K562 (cell line): ENCODE measurements around the gene NR3C1. TPM values are rescaled to one million over a fixed set of nuclear protein-coding genes. Genes with fewer than 3 reads are reported as not detected.

Source experiments
- ARNT ChIP-seq, 2 experiments: fragments of 450-650 bp; IDR thresholded peaks; 2 replicates each; pipeline ENCODE4 v1.6.1; 2016; ENCODE audit warnings: mild to moderate bottlenecking in 1 of 2
- ATF1 ChIP-seq, 2 experiments: fragments of 450-650 bp in 1 of 2; IDR thresholded peaks; 2 replicates each; pipeline ENCODE4 v1.6.1; 2016; ENCODE audit warnings: missing compliant biosample characterization in 1 of 2, missing genetic modification characterization in 1 of 2
- BRD4 ChIP-seq: fragments of 200-600 bp; sonication (generic); IDR thresholded peaks from 2 replicates; pipeline ENCODE4 v1.6.1; 2017; ENCODE audit warnings: inconsistent platforms
- C11orf30 ChIP-seq: fragments of 450-650 bp; IDR thresholded peaks from 2 replicates; pipeline ENCODE4 v1.6.1; 2016; ENCODE audit warnings: low read depth, mild to moderate bottlenecking
- EP400 ChIP-seq: fragments of 450-650 bp; IDR thresholded peaks from 2 replicates; pipeline ENCODE4 v1.6.1; 2017; ENCODE audit warnings: antibody characterized with exemption, mild to moderate bottlenecking, moderate library complexity
- EZH2 ChIP-seq: IDR thresholded peaks from 2 replicates; pipeline ENCODE4 v1.6.1; 2012; ENCODE audit warnings: low read depth, mild to moderate bottlenecking, inconsistent platforms, low read length, borderline replicate concordance
- FOS ChIP-seq: IDR thresholded peaks from 3 replicates; pipeline ENCODE4 v1.6.1; 2011; ENCODE audit not compliant: insufficient read length; ENCODE audit errors: extremely low read depth
- FOSL1 ChIP-seq: fragments of 200-800 bp; sonication (Bioruptor generic); conservative IDR thresholded peaks from 2 replicates; pipeline ENCODE4 v1.6.1; 2016; ENCODE audit warnings: missing genetic modification characterization, missing compliant biosample characterization
- FUS ChIP-seq: fragments of 200-400 bp; formaldehyde crosslinking; optimal IDR thresholded peaks from 2 replicates; pipeline ENCODE3; 2017; ENCODE audit warnings: low read depth, low read length
- GABPB1 ChIP-seq: sonication (generic); formaldehyde crosslinking; IDR thresholded peaks from 2 replicates; pipeline ENCODE4 v1.8.0; 2022; ENCODE audit warnings: mild to moderate bottlenecking, missing genetic modification reagents
- HDAC3 ChIP-seq: fragments of 450-650 bp; IDR thresholded peaks from 2 replicates; pipeline ENCODE4 v1.6.1; 2018; ENCODE audit warnings: borderline replicate concordance, mild to moderate bottlenecking, moderate library complexity; ENCODE audit not compliant: partially characterized antibody
- HDAC8 ChIP-seq: fragments of 450-650 bp; IDR thresholded peaks from 2 replicates; pipeline ENCODE4 v1.6.1; 2016; ENCODE audit warnings: mild to moderate bottlenecking, missing genetic modification characterization, moderate library complexity, missing compliant biosample characterization
- HEY1 ChIP-seq: fragments of 250-450 bp; sonication (Bioruptor Pico); IDR thresholded peaks from 2 replicates; pipeline ENCODE4 v1.5.0; 2020; ENCODE audit warnings: mild to moderate bottlenecking, moderate library complexity, borderline replicate concordance
- ILK ChIP-seq: fragments of 450-650 bp; IDR thresholded peaks from 2 replicates; pipeline ENCODE4 v1.6.1; 2016; ENCODE audit warnings: missing genetic modification characterization, low read depth, mild to moderate bottlenecking, missing compliant biosample characterization, moderate library complexity, borderline replicate concordance
- KLF13 ChIP-seq: fragments of 450-650 bp; IDR thresholded peaks from 2 replicates; pipeline ENCODE4 v1.6.1; 2016; ENCODE audit warnings: missing genetic modification characterization, low read depth, mild to moderate bottlenecking, missing compliant biosample characterization, moderate library complexity, borderline replicate concordance
- LCOR ChIP-seq: sonication (generic); formaldehyde crosslinking; IDR thresholded peaks from 2 replicates; pipeline ENCODE4 v1.8.0; 2022; ENCODE audit warnings: mild to moderate bottlenecking, missing genetic modification reagents
- MCM2 ChIP-seq: fragments of 450-650 bp; IDR thresholded peaks from 2 replicates; pipeline ENCODE4 v1.6.1; 2017; ENCODE audit warnings: low read depth, mild to moderate bottlenecking
- NCOA2 ChIP-seq, 2 experiments: fragments of 450-650 bp; IDR thresholded peaks; 2 replicates each; pipeline ENCODE4 v1.6.1; 2018; ENCODE audit warnings: mild to moderate bottlenecking in 2 of 2, moderate library complexity in 1 of 2; ENCODE audit not compliant: partially characterized antibody in 2 of 2
- NFIC ChIP-seq: fragments of 450-650 bp; IDR thresholded peaks from 2 replicates; pipeline ENCODE4 v1.6.1; 2017; ENCODE audit warnings: mild to moderate bottlenecking, inconsistent platforms
- RBM15 ChIP-seq: fragments of 200-400 bp; formaldehyde crosslinking; IDR thresholded peaks from 2 replicates; pipeline ENCODE4 v1.6.1; 2018; ENCODE audit warnings: mild to moderate bottlenecking, low read length, moderate library complexity; ENCODE audit not compliant: insufficient read depth
- SIN3B ChIP-seq: fragments of 450-650 bp; IDR thresholded peaks from 2 replicates; pipeline ENCODE4 v1.6.1; 2017; ENCODE audit warnings: low read depth, mild to moderate bottlenecking, moderate library complexity
- TRIM24 ChIP-seq, 2 experiments: fragments of 450-650 bp; IDR thresholded peaks; 2 replicates each; pipeline ENCODE4 v1.6.1; 2016
- XRCC4 ChIP-seq: IDR thresholded peaks from one replicate; pipeline ENCODE4 v1.6.1; 2011; ENCODE audit not compliant: insufficient read depth, insufficient read length; ENCODE audit errors: extremely low read depth
- ZNF121 ChIP-seq: sonication (generic); formaldehyde crosslinking; conservative IDR thresholded peaks from 2 replicates; pipeline ENCODE4 v1.8.0; 2022; ENCODE audit warnings: missing genetic modification reagents
- ZNF184 ChIP-seq: sonication (generic); formaldehyde crosslinking; IDR thresholded peaks from 2 replicates; pipeline ENCODE4 v1.5.0; 2020; ENCODE audit warnings: missing genetic modification reagents
- ZNF224 ChIP-seq: sonication (generic); formaldehyde crosslinking; IDR thresholded peaks from 2 replicates; pipeline ENCODE4 v1.8.0; 2022; ENCODE audit warnings: mild to moderate bottlenecking, missing genetic modification reagents
- ZNF23 ChIP-seq: fragments of 250-450 bp; sonication (Bioruptor Pico); IDR thresholded peaks from 2 replicates; pipeline ENCODE4 v1.4.0; 2020; ENCODE audit warnings: mild to moderate bottlenecking
- ZNF696 ChIP-seq: fragments of 250-450 bp; sonication (Bioruptor Pico); conservative IDR thresholded peaks from 2 replicates; pipeline ENCODE4 v1.4.0; 2020; ENCODE audit warnings: mild to moderate bottlenecking, moderate library complexity
- ZNF785 ChIP-seq: fragments of 250-450 bp; sonication (Bioruptor Pico); IDR thresholded peaks from 2 replicates; pipeline ENCODE4 v1.4.0; 2020; ENCODE audit warnings: mild to moderate bottlenecking
- ZNF830 ChIP-seq: fragments of 250-450 bp; sonication (Bioruptor Pico); IDR thresholded peaks from 2 replicates; pipeline ENCODE4 v1.5.0; 2021; ENCODE audit warnings: mild to moderate bottlenecking
- polyA plus RNA-seq, 8 experiments: library from polyadenylated mRNA; depleted of rRNA in 4 of 8; stranded (reverse) in 5 of 8; unstranded in 3 of 8; fragments of >200 nt; fragmentation: Nextera tagmentation in 2 of 8; fragmentation: Illumina TruSeq in 1 of 8; extraction: Ambion mirVana in 2 of 8; extraction: Trizol in 1 of 8; gene quantifications; 2 replicates each; pipeline versions ENCODE4 v1.2.1 to v1.2.3, GENCODE V29; 2011 to 2014; ENCODE audit warnings: inconsistent platforms in 1 of 8, missing spikeins in 1 of 8
- total RNA-seq, 7 experiments: library from RNA; depleted of rRNA in 6 of 7; stranded (reverse); fragments of >200 nt in 6 of 7; fragmentation: Illumina TruSeq in 2 of 7; extraction: Trizol in 2 of 7; gene quantifications; 2 replicates each; pipeline versions ENCODE4 v1.2.1 to v1.2.3, GENCODE V29; 2011 to 2021; ENCODE audit warnings: low replicate concordance in 1 of 7
- TF ChIP-seq, protein P1 (sequence below): fragments of 250-450 bp; sonication (Bioruptor Pico); IDR thresholded peaks from 2 replicates; pipeline ENCODE4 v1.8.0; 2022; ENCODE audit warnings: moderate library complexity, mild to moderate bottlenecking, inconsistent platforms

Gene NR3C1
- total and polyA plus RNA-seq, 9 of the 15 experiments (the other 6 are each of a cell fraction or from before 2014, with no cell fraction given): 8.2 to 36.0 (median 15.0) TPM

DNA sequence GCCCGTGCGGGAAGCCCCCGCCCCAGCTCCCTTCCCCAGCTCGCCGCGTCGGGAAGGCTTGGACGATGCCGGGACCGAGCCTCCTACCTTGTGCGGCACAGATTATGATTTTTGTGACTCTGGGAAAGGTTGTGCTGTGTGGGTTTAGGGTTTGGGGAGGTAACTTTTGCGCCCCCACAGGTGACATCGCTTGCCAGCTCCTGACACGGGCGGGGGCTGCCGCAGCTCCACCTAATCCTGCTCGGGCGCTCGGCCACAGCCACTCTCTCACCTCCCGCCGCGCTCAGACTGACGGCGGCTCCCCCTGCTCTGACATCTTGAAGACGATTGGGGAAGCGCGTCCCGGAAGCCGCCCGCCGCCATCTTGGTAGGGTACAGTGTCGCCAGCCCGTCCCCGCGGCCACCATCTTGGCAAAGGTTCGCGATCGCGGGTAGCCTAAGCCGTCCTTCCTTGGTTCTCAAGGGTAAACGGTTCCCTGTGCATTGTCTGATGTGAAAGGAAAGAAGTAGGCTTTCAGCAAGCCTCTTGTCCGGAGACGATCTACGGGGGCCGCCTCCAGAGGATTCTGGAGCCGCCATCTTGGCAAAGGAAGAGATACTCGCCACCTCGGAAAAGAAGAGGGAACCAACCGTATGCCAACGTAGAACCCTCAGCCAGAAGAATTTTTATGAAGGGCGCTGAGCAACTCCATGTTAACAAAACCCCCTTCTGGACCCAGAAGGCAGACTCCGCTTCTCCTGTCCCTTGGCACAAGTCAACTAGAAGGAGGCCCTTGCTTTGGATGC is 1.8 kb upstream of the NR3C1 start (continued):
- no peak for TF ChIP-seq KLF13 (tag)
- TF ChIP-seq ZNF121 (CRISPR knock-in tag): no peak
- no peak for TF ChIP-seq ATF1 (CRISPR knock-in tag; IDR thresholded peaks at IDR 0.05)
- peak; percentile 85 for TF ChIP-seq ATF1 (tag; IDR thresholded peaks at IDR 0.05)
- TF ChIP-seq NCOA2 (IDR thresholded peaks at IDR 0.05; ENCODE audit: partially characterized antibody in 2 of 2): no peak
- no peak for TF ChIP-seq NFIC
- no peak for TF ChIP-seq MCM2
- no peak for TF ChIP-seq EZH2
- no peak for TF ChIP-seq ZNF224 (CRISPR knock-in tag)
- TF ChIP-seq RBM15: no peak
- no peak for TF ChIP-seq FOS
- no peak for TF ChIP-seq ZNF184 (CRISPR knock-in tag)
- peak; percentile 78 for TF ChIP-seq EP400
- no peak for TF ChIP-seq FUS
- TF ChIP-seq HEY1 (CRISPR knock-in tag): no peak
- no peak for TF ChIP-seq C11orf30
- TF ChIP-seq ILK (tag): no peak
- 0 out of 4 replicates have a peak, but pooled peaks of 1 of the 2 experiments have one; percentile 33 for TF ChIP-seq ARNT (IDR thresholded peaks at IDR 0.05)
- TF ChIP-seq ZNF696: no peak
- TF ChIP-seq HDAC3: no peak
- TF ChIP-seq LCOR: peak; percentile 74; the same call in 1 of the 2 replicates
- no peak for TF ChIP-seq ZNF23 (CRISPR knock-in tag)
- no peak for TF ChIP-seq ZNF785 (CRISPR knock-in tag)
- TF ChIP-seq GABPB1 (CRISPR knock-in tag): peak; percentile 97
- TF ChIP-seq BRD4: peak; percentile 96
- no peak for TF ChIP-seq XRCC4
- no peak for TF ChIP-seq TRIM24 (IDR thresholded peaks at IDR 0.05)
- peak; percentile 85; the same call in 1 of the 2 replicates for TF ChIP-seq HDAC8 (tag)
- no peak for TF ChIP-seq ZNF830 (CRISPR knock-in tag)
- TF ChIP-seq FOSL1 (tag): 0 out of 2 replicates have a peak, but pooled peaks have one; percentile 6
- 0 out of 2 replicates have a peak, but pooled peaks have one; percentile 12 for TF ChIP-seq SIN3B
- TF ChIP-seq, protein P1, sequence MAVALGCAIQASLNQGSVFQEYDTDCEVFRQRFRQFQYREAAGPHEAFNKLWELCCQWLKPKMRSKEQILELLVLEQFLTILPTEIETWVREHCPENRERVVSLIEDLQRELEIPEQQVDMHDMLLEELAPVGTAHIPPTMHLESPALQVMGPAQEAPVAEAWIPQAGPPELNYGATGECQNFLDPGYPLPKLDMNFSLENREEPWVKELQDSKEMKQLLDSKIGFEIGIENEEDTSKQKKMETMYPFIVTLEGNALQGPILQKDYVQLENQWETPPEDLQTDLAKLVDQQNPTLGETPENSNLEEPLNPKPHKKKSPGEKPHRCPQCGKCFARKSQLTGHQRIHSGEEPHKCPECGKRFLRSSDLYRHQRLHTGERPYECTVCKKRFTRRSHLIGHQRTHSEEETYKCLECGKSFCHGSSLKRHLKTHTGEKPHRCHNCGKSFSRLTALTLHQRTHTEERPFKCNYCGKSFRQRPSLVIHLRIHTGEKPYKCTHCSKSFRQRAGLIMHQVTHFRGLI (CRISPR knock-in tag): no peak
